Stimulated activated CD8-positive, alpha-beta memory T cell treated with anti-CD3 and anti-CD28 coated beads, Interleukin-4, amount 100 ng/mL, for 4 hours (primary cell): ENCODE data around the gene TRAPPC3L.

Experiments
- DNase-seq, 2 donors: peaks; one replicate each; pipeline ENCODE4 v3.0.0-alpha.2; 2020; ENCODE audit warnings: low read depth in 2 of 2, low spot score in 1 of 2

The TRAPPC3L gene

GRCh38 chr6:116545651-116546050 is at the start of gene TRAPPC3L:
TSS of gene TRAPPC3L (minus strand) at chr6:116545684. CDS start at chr6:116545514, 170 bp downstream.
- no peak for DNase-seq

- DNase-seq, result no peak
These were observed 49.8 kb upstream of the TRAPPC3L start for GRCh38 chr6:116595247-116595646.

GRCh38 chr6:116586738-116587137 is 41.3 kb upstream of the TRAPPC3L start:
- no peak for DNase-seq

- no peak for DNase-seq
These were observed 40.8 kb upstream of the TRAPPC3L start for GRCh38 chr6:116586276-116586675.

- DNase-seq, result no peak
These were observed 34.7 kb upstream of the TRAPPC3L start for GRCh38 chr6:116580198-116580597.

GRCh38 chr6:116579143-116579542 is 33.7 kb upstream of the TRAPPC3L start:
- no peak for DNase-seq

GRCh38 chr6:116578335-116578734 is 32.9 kb upstream of the TRAPPC3L start:
- DNase-seq, result no peak

GRCh38 chr6:116577486-116577885 is 32.0 kb upstream of the TRAPPC3L start:
- no peak for DNase-seq

GRCh38 chr6:116575227-116575626 is 29.7 kb upstream of the TRAPPC3L start:
- no peak for DNase-seq

- DNase-seq, result no peak
These were observed 26.7 kb upstream of the TRAPPC3L start for GRCh38 chr6:116572162-116572561.

GRCh38 chr6:116571683-116572000 is 26.2 kb upstream of the TRAPPC3L start:
- DNase-seq, result no peak

GRCh38 chr6:116570856-116571682 is 25.6 kb upstream of the TRAPPC3L start, which contains the start of gene RWDD1:
TSS of gene RWDD1 (plus strand) at chr6:116571504. CDS start at chr6:116571583, 79 bp downstream.
- peak; percentile 90 to 97 for DNase-seq

GRCh38 chr6:116568821-116569755 is 23.6 kb upstream of the TRAPPC3L start:
- no peak for DNase-seq

- no peak for DNase-seq
These were observed 22.6 kb upstream of the TRAPPC3L start for GRCh38 chr6:116568111-116568510.

GRCh38 chr6:116564921-116565872 is 19.7 kb upstream of the TRAPPC3L start:
- DNase-seq, result no peak

GRCh38 chr6:116564311-116564710 is 18.8 kb upstream of the TRAPPC3L start:
- DNase-seq, result no peak

- DNase-seq, result no peak
These were observed 18.3 kb upstream of the TRAPPC3L start for GRCh38 chr6:116563830-116564229.

- no peak for DNase-seq
These were observed 17.1 kb upstream of the TRAPPC3L start for GRCh38 chr6:116562614-116563013.

GRCh38 chr6:116562019-116562403 is 16.5 kb upstream of the TRAPPC3L start:
- no peak for DNase-seq

- DNase-seq, result peak; percentile 32 to 60
These were observed 16.0 kb upstream of the TRAPPC3L start for GRCh38 chr6:116561377-116562018.
